ENCODE results near the gene POLR2H. TPM values are rescaled to one million over a fixed set of nuclear protein-coding genes. Genes with fewer than 3 reads are reported as not detected.

POLR2H gene
- polyA plus RNA-seq, 1 experiment: 72.0 TPM

GRCh38 chr3:184322731-184323487 is 38.6 kb upstream of the POLR2H start:
- CTCF ChIA-PET: no interaction called here
- TF ChIP-seq CTCF (IDR thresholded peaks at IDR 0.05; ENCODE audit: insufficient read depth, low read depth, low read length): no peak
- H3K27me3 ChIP-seq (ENCODE audit: control insufficient read depth, insufficient read depth, low read length): no peaks in the 10 kb centered on the region
- DNase-seq (ENCODE audit: low read depth): no peak
- H3K4me3 ChIP-seq (ENCODE audit: low read depth, low read length): no peak overlapping the region
- H3K36me3 ChIP-seq (ENCODE audit: control insufficient read depth, insufficient read depth, low read length): peaks cover 72% of the 10 kb centered on the region
- POLR2A ChIA-PET: interaction anchor here (0.6 kb wide), 1 partner anchor 23 kb away, joined by 3 read pairs; no protein-coding TSS in a partner anchor

GRCh38 chr3:184323696-184324095 is 37.8 kb upstream of the POLR2H start:
- ChIA-PET CTCF (interaction anchor here (0.8 kb wide), 1 partner anchor 30 kb away, joined by 3 read pairs; no protein-coding TSS in a partner anchor), POLR2A (no interaction called here)
- no peak for TF ChIP-seq CTCF (IDR thresholded peaks at IDR 0.05; ENCODE audit: insufficient read depth, low read depth, low read length)
- H3K27me3 ChIP-seq (ENCODE audit: control insufficient read depth, insufficient read depth, low read length): no peaks in the 10 kb centered on the region
- DNase-seq (ENCODE audit: low read depth): no peak
- H3K4me3 ChIP-seq (ENCODE audit: low read depth, low read length): no peak overlapping the region
- H3K36me3 ChIP-seq (ENCODE audit: control insufficient read depth, insufficient read depth, low read length): peaks cover 79% of the 10 kb centered on the region

DNA sequence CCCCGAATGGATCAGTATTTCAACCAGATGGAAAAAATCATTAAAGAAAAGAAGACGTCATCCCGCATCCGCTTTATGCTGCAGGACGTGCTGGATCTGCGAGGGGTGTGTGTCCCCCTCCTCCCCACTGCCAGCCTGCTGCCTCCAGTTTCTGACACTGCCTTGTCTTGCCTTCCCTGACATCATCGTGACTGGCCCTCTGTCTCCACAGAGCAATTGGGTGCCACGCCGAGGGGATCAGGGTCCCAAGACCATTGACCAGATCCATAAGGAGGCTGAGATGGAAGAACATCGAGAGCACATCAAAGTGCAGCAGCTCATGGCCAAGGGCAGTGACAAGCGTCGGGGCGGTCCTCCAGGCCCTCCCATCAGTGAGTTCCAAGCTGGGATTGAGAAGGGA is 36.2 kb upstream of the POLR2H start:
- Histone ChIP-seq H3K4me3 (ENCODE audit: low read depth, low read length) (no peak overlapping the region), H3K36me3 (ENCODE audit: control insufficient read depth, insufficient read depth, low read length) (peaks cover 81% of the 10 kb centered on the region), H3K27me3 (ENCODE audit: control insufficient read depth, insufficient read depth, low read length) (no peaks in the 10 kb centered on the region)
- no peak for TF ChIP-seq CTCF (IDR thresholded peaks at IDR 0.05; ENCODE audit: insufficient read depth, low read depth, low read length)
- ChIA-PET CTCF (interaction anchor here (0.9 to 1.1 kb wide), 2 partner anchors 8 to 46 kb away, joined by 3 to 4 read pairs; no protein-coding TSS in a partner anchor), POLR2A (no interaction called here)
- DNase-seq (ENCODE audit: low read depth): no peak

- Histone ChIP-seq H3K27me3 (ENCODE audit: control insufficient read depth, insufficient read depth, low read length) (no peaks in the 10 kb centered on the region), H3K4me3 (ENCODE audit: low read depth, low read length) (no peak overlapping the region), H3K36me3 (ENCODE audit: control insufficient read depth, insufficient read depth, low read length) (peaks cover 76% of the 10 kb centered on the region)
- no peak for TF ChIP-seq CTCF (IDR thresholded peaks at IDR 0.05; ENCODE audit: insufficient read depth, low read depth, low read length)
- POLR2A ChIA-PET: no interaction called here
- DNase-seq (ENCODE audit: low read depth): no peak
- CTCF ChIA-PET: interaction anchor here (0.9 to 1.1 kb wide), 2 partner anchors 9 to 46 kb away, joined by 3 to 4 read pairs; no protein-coding TSS in a partner anchor
These were observed 35.7 kb upstream of the POLR2H start for GRCh38 chr3:184325715-184326369.

GRCh38 chr3:184327171-184327570 is 34.3 kb upstream of the POLR2H start:
- H3K27me3 ChIP-seq (ENCODE audit: control insufficient read depth, insufficient read depth, low read length): no peaks in the 10 kb centered on the region
- TF ChIP-seq CTCF (IDR thresholded peaks at IDR 0.05; ENCODE audit: insufficient read depth, low read depth, low read length): no peak
- ChIA-PET POLR2A (no interaction called here), CTCF (interaction anchor here (1.2 to 1.3 kb wide), 2 partner anchors 10 to 45 kb away, joined by 3 to 4 read pairs; partner anchors contain the start of gene FAM131A)
- no peak for DNase-seq (ENCODE audit: low read depth)
- no peak overlapping the region for H3K4me3 ChIP-seq (ENCODE audit: low read depth, low read length)
- peaks cover 75% of the 10 kb centered on the region for H3K36me3 ChIP-seq (ENCODE audit: control insufficient read depth, insufficient read depth, low read length)
